ENCODE data around the gene EEFSEC.

Gene EEFSEC

DNA sequence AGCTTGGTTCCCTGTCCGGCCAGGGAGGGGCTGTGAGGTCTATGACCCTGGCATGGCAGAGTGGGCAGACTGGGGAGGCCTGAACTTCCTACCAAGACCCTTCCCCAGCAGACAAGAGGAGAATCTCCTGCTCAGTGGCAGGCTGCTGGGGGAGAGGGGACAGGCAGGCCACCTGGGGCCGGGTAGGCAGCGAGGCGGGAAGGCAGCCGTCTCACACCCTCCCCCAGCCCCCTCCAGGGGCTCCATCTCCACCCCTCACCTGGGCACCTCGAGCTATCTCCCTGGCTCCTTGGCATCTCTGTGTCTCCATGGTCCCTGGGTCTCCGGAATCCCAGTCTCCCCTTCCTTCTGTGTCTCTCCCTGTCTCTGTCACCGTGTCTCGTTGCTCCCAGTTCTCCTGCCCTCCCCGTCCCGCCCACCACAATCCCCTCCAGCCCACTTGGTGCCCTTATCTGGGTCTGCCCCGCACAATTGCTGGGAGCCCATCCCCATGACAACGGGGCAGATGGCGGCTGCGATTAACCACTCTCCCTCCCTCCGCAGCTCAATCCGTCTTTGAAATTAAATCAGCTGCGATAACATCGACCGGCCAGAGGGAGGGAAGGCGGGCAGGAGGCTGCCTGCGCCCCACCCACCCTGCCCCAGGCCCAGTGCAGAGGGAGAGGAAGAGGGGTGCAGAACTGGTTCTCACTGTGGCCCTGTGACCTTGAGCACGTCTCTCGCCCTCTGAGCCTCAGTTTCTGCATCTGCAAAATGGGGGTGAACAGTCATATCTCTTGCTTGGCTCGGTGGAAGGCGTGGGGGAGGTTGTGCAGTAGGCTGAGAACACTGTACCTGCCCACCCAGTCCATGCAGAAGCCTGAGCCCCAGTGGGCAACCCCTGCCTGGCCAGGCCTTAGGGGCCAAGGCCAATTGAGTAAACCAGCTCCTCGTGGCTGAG, 303.8 kb downstream of the EEFSEC start:
- DNase-seq, result peak; percentile 75

GRCh38 chr3:128457937-128458336, 304.7 kb downstream of the EEFSEC start:
- no peak for DNase-seq

Measured in OCI-M1 (cell line).